C4-2B (cell line): ENCODE data around the gene MAP3K13.

ENCODE experiments used
- ZFX ChIP-seq: fragments of 450-650 bp; IDR thresholded peaks from 2 replicates; pipeline ENCODE4 v1.6.1; 2017
- TF ChIP-seq, protein P1 (sequence below): fragments of 450-650 bp; conservative IDR thresholded peaks from 2 replicates; pipeline ENCODE4 v1.5.1; 2017; ENCODE audit warnings: mild to moderate bottlenecking

DNA sequence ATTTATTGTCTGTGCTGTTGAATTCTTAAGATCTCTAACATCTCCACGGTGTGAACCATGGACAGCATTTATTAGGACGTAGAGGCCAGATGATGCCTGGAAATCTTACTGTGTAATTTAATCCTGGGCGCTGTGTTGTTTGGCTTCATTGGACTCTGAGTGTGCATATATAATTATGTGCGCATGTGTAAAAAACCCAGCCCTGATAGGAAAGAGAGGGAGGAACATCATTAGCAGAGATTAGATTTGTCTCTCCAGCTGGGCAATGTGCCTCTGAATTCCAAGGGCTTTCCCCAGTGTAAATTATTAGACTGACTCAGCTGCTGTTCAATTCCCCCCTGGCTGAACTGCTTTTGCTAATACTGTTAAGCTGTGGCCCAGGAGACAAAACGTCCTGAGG lies 39.6 kb downstream of the MAP3K13 start:
- TF ChIP-seq, protein P1, sequence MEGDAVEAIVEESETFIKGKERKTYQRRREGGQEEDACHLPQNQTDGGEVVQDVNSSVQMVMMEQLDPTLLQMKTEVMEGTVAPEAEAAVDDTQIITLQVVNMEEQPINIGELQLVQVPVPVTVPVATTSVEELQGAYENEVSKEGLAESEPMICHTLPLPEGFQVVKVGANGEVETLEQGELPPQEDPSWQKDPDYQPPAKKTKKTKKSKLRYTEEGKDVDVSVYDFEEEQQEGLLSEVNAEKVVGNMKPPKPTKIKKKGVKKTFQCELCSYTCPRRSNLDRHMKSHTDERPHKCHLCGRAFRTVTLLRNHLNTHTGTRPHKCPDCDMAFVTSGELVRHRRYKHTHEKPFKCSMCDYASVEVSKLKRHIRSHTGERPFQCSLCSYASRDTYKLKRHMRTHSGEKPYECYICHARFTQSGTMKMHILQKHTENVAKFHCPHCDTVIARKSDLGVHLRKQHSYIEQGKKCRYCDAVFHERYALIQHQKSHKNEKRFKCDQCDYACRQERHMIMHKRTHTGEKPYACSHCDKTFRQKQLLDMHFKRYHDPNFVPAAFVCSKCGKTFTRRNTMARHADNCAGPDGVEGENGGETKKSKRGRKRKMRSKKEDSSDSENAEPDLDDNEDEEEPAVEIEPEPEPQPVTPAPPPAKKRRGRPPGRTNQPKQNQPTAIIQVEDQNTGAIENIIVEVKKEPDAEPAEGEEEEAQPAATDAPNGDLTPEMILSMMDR = no peak
- no peak for TF ChIP-seq ZFX
